Breast epithelium (tissue), 4 donors: ENCODE results near the gene TSEN34. TPM values are rescaled to one million over a fixed set of nuclear protein-coding genes. Genes with fewer than 3 reads are reported as not detected.

Experiments
- DNase-seq, 2 donors: peaks; one replicate each; pipeline ENCODE4 v3.0.0-alpha.2; 2019; ENCODE audit warnings: low spot score in 2 of 2
- H3K27ac ChIP-seq, 2 donors: fragments of 200-600 bp; sonication (generic) in 1 of 2; one replicate each; pipeline ENCODE4 v1.5.1; 2016 to 2019; ENCODE audit warnings: mild to moderate bottlenecking in 1 of 2
- H3K27me3 ChIP-seq, 2 donors: fragments of 200-600 bp; sonication (generic) in 1 of 2; one replicate each; pipeline versions ENCODE4 v1.5.1 to v1.6.0; 2017 to 2019; ENCODE audit warnings: control low read depth in 1 of 2, mild to moderate bottlenecking in 1 of 2
- H3K36me3 ChIP-seq: fragments of 200-600 bp; one replicate; pipeline ENCODE4 v1.5.1; 2019
- H3K4me1 ChIP-seq, 2 donors: fragments of 200-600 bp; sonication (generic); one replicate each; pipeline ENCODE4 v1.5.1; 2016 to 2019; ENCODE audit warnings: control low read depth in 1 of 2
- H3K4me3 ChIP-seq, 3 donors: fragments of 200-600 bp; sonication (generic); 1 replicate in 2 of 3; 2 replicates in 1 of 3; pipeline ENCODE4 v1.5.1; 2016 to 2019; ENCODE audit warnings: mild to moderate bottlenecking in 3 of 3, moderate library complexity in 2 of 3
- H3K9me3 ChIP-seq, 2 donors: fragments of 200-600 bp; sonication (generic) in 1 of 2; one replicate each; pipeline ENCODE4 v1.5.1; 2016 to 2019; ENCODE audit warnings: control low read depth in 1 of 2
- POLR2A ChIP-seq: fragments of 450-650 bp; IDR thresholded peaks from one replicate; pipeline ENCODE4 v1.6.1; 2016; ENCODE audit warnings: antibody characterized with exemption, mild to moderate bottlenecking, moderate library complexity
- POLR2AphosphoS5 ChIP-seq, 3 donors: sonication (generic); formaldehyde crosslinking; IDR thresholded peaks; one replicate each; pipeline ENCODE4 v1.6.1; 2017; ENCODE audit warnings: antibody characterized with exemption in 3 of 3
- intact Hi-C: fragments of 100-400 bp; cut with DNase I; formaldehyde crosslinking; loops from one replicate; pipeline ENCODE4 v1.15.1; 2023; ENCODE audit warnings: low total_unique reads
- total RNA-seq, 3 donors: library from RNA; depleted of rRNA; stranded (reverse); fragments of >200 nt; gene quantifications; one replicate each; pipeline ENCODE4 v1.1.0, GENCODE V29; 2016
- TF ChIP-seq, protein P1 (sequence below), 3 donors: fragments of 450-650 bp; IDR thresholded peaks; one replicate each; pipeline ENCODE4 v1.5.1; 2016 to 2017; ENCODE audit warnings: antibody characterized with exemption in 3 of 3, mild to moderate bottlenecking in 3 of 3, moderate library complexity in 3 of 3

Gene TSEN34
- total RNA-seq = 10 to 100 TPM; 59.5 to 80.3 (median 74.4) TPM

DNA sequence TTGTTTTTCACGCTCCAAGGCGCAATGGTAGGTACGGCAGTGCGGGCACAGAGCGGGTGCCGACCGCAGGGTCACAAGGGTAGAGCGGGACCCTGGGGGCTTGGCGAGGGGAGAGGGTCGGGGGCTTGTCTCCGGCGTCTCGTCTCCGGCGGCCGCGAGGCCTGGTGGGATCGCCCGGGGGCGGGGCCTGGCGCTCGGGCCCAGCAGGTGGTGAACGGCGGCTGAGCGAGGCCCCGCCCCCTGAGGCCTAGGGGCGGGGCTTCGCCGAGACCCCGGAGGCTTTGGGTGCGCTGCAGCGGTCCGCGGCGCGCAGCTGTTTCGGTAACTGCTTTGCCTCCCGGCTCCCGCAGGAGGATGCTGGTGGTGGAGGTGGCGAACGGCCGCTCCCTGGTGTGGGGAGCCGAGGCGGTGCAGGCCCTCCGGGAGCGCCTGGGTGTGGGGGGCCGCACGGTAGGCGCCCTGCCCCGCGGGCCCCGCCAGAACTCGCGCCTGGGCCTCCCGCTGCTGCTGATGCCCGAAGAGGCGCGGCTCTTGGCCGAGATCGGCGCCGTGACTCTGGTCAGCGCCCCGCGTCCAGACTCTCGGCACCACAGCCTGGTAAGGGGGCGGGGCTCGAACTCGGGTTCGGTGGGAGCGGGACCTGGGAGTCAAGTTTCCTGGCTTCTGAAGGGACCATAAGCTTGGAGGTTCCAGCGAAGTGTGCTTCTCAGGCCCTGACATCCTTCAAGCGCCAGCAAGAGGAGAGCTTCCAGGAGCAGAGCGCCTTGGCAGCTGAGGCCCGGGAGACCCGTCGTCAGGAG lies at the start of gene TSEN34:
Gene TSEN34, plus strand, starts transcription at position 298 of the 800 bp plus-strand sequence. Its CDS starts 57 bp downstream, at position 355.
- no peak for TF ChIP-seq POLR2A
- TF ChIP-seq, protein P1, sequence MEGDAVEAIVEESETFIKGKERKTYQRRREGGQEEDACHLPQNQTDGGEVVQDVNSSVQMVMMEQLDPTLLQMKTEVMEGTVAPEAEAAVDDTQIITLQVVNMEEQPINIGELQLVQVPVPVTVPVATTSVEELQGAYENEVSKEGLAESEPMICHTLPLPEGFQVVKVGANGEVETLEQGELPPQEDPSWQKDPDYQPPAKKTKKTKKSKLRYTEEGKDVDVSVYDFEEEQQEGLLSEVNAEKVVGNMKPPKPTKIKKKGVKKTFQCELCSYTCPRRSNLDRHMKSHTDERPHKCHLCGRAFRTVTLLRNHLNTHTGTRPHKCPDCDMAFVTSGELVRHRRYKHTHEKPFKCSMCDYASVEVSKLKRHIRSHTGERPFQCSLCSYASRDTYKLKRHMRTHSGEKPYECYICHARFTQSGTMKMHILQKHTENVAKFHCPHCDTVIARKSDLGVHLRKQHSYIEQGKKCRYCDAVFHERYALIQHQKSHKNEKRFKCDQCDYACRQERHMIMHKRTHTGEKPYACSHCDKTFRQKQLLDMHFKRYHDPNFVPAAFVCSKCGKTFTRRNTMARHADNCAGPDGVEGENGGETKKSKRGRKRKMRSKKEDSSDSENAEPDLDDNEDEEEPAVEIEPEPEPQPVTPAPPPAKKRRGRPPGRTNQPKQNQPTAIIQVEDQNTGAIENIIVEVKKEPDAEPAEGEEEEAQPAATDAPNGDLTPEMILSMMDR (IDR thresholded peaks at IDR 0.05) = peak in 1 of 3 donors; percentile 22
- TF ChIP-seq POLR2AphosphoS5 (IDR thresholded peaks at IDR 0.05) = peak; percentile 50 to 57 (median 54)

DNA sequence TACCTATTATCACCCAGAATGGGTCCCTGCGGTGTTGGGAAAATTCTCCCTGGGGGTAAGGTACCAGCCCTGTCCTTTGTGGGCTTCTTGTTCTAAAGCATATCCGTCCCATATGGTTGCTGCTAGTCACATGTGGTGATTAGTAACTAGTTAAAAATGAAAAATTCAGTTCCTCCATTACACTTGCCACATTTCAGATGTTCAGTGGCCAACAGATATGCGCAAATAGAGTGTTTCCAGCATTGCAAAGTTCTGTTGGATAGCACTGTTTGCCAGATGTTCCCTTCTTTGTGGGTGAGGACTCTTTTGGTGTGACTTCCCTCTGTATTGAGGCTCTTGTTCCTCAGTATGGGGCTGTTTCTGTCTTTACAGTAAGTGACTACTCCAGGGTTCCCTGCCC lies 49.8 kb upstream of the TSEN34 start:
- peaks cover 5 to 14% of the 10 kb centered on the region in 2 donors for H3K4me1 ChIP-seq
- TF ChIP-seq, protein P1 (IDR thresholded peaks at IDR 0.05) = no peak
- TF ChIP-seq POLR2AphosphoS5 (IDR thresholded peaks at IDR 0.05) (no peak), POLR2A (no peak)
- H3K27me3 ChIP-seq = no peaks in the 10 kb centered on the region
- H3K9me3 ChIP-seq = no peaks in the 10 kb centered on the region
- H3K27ac ChIP-seq = no peak overlapping the region
- no peak overlapping the region for H3K4me3 ChIP-seq
- peaks cover 18% of the 10 kb centered on the region for H3K36me3 ChIP-seq
- no peak for DNase-seq
- intact Hi-C loops = no loop called here

More for the DNA sequence above, at the start of gene TSEN34:
- intact Hi-C loops = no loop called here
- DNase-seq = peak in 1 of 2 donors; percentile 56
- peaks cover 0 to 17% of the 10 kb centered on the region in 2 donors for H3K4me1 ChIP-seq
- H3K36me3 ChIP-seq = no peaks in the 10 kb centered on the region
- no peaks in the 10 kb centered on the region for H3K9me3 ChIP-seq
- H3K4me3 ChIP-seq = peak within 1 kb of the TSS; percentile 65 to 93 (median 70)
- H3K27ac ChIP-seq = peak within 1 kb of the TSS; percentile 96 to 99
- H3K27me3 ChIP-seq = no peaks in the 10 kb centered on the region

DNA sequence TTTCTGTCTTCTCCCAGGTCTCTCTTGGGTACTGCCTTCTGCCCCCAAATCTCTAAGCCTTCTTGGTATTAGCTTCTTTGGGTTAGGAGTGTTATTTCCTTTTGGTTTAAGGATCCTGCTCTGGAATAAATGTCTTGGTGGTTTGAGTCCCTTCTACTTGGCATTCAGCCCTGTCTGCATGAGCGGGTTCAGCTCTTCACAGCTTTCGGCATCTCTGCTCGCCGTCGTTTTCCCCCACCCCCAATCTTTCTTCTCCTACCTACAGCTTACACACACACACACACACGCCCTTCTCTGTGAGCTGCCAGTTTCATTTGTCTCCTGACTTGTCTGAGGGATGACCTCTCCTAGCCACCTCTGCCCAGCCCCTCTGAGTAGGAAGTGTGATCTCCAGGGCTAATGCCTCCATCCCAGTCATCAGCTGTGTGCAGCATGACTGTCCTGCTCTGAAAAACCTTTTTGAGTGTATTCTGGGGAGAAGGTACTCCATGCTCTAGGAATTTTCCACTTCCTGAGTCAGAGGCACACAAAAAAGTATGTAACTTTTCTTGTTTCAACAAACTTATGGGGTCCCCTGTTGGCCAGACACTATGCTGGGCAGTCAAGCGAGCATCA lies 48.8 kb upstream of the TSEN34 start:
- no peak overlapping the region for H3K4me3 ChIP-seq
- no peak for DNase-seq
- H3K9me3 ChIP-seq = no peaks in the 10 kb centered on the region
- intact Hi-C loops = no loop called here
- peaks cover 0 to 14% of the 10 kb centered on the region in 2 donors for H3K4me1 ChIP-seq
- no peak overlapping the region for H3K27ac ChIP-seq
- H3K36me3 ChIP-seq = peaks cover 18% of the 10 kb centered on the region
- TF ChIP-seq, protein P1 (IDR thresholded peaks at IDR 0.05) = no peak
- TF ChIP-seq POLR2AphosphoS5 (IDR thresholded peaks at IDR 0.05) = no peak
- TF ChIP-seq POLR2A = no peak
- H3K27me3 ChIP-seq = no peaks in the 10 kb centered on the region

DNA sequence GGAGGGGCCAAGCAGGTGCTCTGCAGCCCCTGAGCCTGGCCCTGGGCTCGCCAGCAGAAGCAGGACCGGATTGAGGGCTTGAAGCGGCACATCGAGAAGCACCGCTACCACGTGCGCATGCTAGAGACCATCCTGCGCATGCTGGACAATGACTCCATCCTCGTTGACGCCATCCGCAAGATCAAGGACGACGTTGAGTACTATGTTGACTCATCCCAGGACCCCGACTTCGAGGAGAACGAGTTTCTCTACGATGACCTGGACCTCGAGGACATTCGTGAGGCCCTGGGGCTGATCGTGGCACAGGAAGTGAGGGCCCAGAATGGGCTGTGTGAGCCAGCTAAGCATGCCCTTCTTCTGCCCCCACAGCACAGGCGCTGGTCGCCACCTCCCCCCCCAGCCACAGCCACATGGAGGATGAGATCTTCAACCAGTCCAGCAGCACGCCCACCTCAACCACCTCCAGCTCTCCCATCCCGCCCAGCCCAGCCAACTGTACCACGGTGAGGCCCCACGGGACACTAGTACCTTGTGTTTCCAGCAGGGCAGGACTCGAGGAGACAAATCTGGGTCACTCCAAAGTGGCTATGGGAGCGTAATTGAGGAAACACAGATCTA lies 45.5 kb upstream of the TSEN34 start:
- Histone ChIP-seq H3K4me1 (no peaks in the 10 kb centered on the region), H3K4me3 (no peak overlapping the region), H3K9me3 (no peaks in the 10 kb centered on the region), H3K36me3 (peaks cover 22% of the 10 kb centered on the region), H3K27ac (no peak overlapping the region), H3K27me3 (no peaks in the 10 kb centered on the region)
- TF ChIP-seq, protein P1 (IDR thresholded peaks at IDR 0.05) = no peak
- TF ChIP-seq POLR2A (no peak), POLR2AphosphoS5 (IDR thresholded peaks at IDR 0.05) (no peak)
- intact Hi-C loops = no loop called here
- no peak for DNase-seq
